Left hindlimb (tissue), 1 donor: ENCODE results near the gene CEACAM1.
"Not testable (repeated sequence)": the region's sequence is repeated elsewhere in the genome, so short reads cannot be mapped to it uniquely, and the experiment has no call there.

ENCODE experiments used
- DNase-seq: peaks from one replicate; pipeline ENCODE4 v3.0.0-alpha.2; 2018

Gene CEACAM1

DNA sequence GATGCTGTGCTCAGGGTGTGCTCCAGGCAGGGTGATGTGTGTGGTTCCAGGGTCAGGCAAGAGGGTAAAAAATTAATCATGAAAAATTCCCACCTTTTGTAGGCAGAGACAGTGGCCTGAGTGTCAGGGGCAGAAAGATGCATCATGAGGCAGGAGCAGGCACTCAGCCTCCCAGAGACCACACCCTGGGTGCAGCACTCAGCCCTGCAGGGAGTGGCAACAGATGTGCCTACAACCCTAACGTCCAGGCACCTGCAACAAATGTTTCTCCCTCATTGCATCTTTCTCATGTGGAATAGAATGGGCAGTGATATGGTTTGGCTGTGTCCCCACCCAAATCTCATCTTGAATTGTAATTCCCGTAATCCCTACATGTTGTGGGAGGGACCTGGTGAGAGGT is 19.6 kb upstream of the CEACAM1 start:
- DNase-seq: no peak

DNA sequence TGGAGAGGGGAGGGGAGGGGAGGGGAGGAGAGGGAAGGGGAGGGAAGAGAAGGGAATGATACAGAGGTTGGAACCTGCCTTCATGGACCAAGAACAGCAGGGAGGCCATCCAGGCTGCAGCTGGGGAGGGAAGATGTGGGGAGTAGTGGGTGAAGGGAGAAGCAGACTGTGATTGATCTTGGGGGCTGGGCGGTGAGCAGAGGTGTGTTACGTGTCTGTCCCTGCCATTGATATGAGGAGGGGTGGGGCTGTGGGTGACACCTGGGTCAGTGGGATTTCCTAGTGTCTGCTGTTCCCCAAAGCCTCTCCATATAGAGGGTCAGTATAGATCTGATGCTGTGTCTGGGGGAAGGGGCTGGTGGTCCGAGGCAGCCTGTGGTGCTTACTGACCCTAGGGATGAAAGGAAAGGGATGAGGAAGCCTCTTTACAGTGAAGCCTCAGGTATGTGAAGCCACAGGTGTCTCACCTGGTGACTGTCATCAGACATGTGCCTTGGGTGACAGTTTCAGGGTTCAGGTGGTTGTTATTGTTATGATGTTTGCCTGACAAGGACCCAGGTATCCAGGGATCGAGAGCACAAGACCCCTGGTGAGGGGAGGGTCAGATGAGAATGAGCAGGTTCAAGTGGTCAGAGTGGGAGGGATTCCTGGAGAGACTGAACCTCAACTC is 18.7 kb upstream of the CEACAM1 start:
- no peak for DNase-seq

DNA sequence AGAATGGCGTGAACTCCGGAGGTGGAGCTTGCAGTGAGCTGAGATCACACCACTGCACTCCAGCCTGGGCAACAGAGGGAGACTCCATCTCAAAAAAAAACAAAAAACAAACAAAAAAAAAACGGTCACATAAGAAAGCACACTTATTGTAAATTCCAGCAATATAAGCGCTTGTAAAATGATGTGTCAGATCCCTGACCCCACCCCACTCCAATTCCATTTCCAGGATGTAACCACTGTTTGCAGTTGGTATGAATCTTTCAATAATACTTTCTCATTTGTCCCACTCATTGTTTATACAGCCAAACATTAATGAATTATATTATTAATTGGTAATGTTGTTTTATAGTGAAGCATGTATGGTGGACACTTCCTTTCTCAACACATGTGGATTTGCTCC is 15.9 kb upstream of the CEACAM1 start:
- DNase-seq: no peak

DNA sequence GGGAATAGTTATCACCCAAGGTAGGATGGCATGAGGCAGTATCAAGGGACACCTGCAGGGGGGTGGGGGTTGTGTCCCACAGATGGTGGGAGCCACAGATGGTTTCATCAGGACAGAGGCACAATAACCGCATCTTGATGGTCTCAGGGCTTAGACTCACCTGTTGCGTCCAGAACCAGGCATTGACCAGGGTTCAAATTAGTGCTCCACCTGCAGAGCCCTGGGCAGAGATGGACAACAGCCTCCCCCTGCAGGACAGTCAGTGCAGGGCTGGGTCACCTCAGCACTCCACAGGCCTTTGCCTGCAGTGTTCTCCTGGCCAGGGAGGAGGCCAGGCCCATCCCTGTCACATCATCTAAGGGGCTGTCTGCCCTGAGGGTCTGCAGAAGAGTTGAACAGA is 14.5 kb upstream of the CEACAM1 start:
- no peak for DNase-seq

DNA sequence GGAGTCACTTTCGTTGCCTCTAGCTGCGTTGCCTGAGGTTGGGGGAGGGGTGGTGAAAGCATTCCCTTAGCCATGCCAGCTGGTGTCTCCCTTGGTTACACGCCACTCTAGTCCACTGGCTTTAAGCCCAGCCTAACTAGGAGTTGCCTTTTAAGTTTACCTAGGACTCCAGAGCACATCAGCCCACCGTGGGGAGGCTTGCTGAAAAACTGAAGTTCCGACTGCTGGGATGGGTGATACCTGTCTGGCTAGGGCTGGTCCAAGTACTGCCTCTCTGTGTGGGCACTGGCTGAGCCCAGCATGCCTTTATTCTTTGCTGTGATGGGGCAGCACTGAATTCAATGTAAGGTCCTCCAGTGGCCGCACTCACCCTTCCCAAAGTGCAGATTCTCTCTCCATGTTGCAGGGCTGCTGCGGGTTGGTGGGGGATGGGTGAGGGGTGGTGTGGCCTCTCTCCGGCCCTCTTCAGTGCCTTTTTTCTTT is 11.8 kb upstream of the CEACAM1 start:
- no peak for DNase-seq

DNA sequence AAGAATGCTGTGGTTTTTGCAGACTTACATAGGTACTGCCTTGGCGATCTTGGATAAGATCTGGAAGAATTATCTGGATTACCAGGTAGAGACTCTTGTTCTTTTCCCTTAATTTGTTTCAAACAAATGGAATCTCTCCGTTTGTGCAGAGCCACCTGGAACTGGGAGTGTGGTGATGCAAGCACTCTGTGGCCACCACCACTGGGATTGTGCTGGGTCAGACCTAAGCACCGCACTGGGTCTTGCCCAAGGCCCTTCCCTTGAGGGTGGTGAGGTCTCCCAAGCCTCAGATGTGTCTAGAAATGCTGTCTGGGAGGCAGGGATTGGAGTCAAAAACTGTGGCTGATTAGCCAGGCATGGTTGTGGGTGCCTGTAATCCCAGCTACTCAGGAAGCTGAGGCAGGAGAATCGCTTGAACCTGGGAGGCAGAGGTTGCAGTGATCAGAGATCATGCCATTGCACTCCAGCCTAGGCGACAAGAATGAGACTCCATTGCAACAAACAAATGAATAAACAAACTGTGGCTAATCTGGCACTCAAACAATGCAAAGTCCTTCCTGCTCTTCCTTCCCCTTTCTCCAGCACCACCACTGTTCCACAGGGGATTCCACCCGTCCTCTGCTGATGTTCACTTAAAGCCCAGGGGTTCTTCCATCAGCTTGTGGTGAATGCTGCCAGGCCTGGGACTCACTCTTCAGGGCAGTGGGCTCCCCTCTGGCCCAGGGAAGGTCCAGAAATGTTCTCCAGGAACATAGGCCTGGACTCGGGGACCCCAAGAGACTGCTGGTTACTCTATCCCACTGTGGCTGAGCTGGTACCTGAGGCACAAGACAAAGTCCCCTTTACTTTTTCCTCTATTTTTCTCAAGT is 10.8 kb upstream of the CEACAM1 start:
- no peak for DNase-seq

DNA sequence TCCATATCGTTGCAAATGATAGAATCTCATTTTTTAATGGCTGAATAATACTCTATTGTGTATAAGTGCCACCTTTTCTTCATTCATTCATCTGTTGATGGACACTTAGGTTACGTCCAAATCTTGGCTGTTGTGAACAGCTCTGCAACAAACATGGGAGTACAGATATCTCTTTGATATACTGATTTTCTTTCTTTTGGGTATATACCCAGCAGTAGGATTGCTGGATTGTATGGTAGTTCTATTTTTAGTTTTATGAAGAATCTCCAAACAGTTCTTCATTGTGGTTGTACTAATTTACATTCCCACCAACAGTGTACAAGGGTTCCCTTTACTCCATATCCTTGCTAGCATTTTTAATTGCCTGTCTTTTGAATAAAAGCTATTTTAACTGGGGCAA is 7.0 kb upstream of the CEACAM1 start:
- not testable (repeated sequence) for DNase-seq

DNA sequence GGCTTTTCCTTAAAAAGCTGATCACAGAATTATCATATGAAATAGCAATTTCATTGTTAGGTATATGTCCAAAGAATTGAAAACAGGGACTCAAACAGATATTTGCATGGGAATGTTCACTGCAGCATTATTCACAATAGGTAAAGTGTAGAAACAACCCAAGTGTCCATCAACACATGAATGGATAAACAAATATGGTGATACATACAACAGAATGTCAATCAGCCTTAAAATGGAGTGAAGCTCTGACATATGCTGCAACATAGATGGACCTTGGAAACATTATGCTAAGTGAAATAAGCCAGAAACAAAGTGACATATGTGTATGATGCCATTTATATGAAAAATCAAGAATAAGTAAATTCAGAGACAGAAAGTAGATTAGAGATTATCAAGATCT is 6.1 kb upstream of the CEACAM1 start:
- no peak for DNase-seq

DNA sequence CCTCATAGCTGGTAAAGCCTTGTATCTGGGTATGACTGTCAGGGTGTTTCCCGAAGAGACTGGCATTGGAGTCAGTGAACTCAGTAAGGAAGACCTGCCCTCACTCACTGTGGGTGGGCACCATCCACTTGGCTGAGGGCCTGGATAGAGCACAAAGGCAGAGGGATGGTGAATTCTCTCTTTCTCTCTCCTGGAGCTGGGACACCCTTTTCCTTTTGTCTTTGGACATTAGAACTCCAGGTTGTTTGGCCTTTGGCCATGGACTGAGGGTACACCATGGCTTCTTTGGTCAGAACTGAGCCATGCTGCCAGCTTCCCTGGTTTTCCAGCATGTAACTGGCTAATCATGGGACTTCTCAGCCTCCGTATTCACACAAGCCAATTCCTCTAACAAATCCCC is 4.6 kb upstream of the CEACAM1 start:
- no peak for DNase-seq

DNA sequence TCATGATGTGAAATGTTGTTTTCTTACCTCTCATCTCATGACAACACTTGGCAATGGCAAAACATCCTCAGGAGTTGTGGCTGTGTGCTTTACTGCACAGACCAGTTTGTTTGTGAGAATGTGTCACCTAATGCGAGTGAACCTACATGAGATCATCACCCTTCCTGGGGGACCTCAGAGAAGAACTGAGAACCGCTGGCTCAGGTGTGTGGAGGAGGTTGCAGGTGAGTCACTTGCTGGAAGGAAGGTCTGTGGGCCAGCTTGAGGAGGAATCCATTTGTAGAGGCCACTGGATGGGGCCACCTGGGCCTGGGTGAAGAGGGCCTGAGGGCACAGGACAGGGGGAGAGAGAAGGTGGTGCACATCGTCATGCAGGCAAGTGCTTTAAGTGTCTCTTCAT is 3.0 kb upstream of the CEACAM1 start:
- no peak for DNase-seq

DNA sequence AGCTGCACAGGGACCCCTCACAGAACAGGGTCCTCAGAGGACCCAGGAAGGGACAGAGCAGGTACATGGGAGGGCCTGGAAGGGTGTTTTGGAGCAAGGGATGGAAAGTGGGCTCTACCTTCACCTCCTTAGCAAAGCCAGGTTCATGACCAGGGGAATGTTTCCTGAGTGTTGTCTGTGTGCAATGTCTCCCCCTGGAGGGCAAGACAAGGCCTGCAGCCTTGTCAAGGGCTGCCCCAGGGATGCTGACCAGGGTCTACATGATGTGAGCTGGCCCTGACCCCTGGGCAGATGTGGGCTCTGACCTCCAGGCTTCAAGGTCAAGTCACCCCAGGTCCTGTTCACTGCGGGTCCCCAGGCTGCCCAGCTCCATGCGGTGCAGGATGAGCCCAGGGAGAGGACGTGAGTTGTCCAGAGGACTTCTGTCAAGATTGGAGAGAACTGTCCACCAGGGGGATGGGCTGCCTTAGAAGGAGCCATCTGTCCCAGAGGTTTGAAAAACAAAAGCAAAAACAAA is 1.0 kb upstream of the CEACAM1 start:
- peak; percentile 73 for DNase-seq

DNA sequence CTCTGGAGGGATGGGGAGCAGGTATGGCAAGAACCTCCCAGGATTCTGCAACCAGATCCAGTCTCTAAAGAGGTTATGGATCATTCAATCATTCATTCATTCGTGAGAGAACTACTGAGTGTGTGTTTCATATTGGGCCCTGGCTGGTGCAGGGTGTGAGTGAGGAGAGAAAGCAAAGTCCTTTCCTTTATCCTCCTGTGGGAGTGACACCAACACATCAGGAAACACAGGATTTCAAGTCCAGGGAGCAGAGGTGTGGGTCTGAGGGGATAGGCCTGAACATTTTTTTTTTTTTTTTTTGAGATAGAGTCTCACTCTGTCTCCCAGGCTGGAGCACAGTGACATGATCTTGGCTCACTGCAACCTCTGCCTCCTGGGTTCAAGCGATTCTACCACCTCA is 3.3 kb downstream of the CEACAM1 start:
- DNase-seq: no peak

DNA sequence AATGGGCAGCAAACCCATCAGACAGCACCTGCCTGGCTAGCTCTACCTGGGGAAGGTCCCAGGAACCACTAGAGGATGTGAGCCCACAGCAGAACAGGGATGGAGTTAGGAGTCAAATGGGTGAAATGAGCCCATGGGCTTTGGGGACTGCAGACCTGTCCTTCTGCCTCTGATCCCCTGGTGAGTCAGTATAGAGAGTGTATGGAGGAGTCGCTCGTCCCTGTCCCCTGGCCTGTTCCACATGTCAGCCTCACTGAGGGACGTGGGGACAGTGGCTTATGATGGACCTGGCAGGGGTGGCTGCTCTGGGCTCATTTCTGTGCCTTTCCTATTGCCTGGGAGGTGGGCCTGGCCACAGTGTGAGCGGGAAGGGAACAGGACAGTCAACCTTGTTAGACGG is 4.0 kb downstream of the CEACAM1 start:
- DNase-seq: no peak

DNA sequence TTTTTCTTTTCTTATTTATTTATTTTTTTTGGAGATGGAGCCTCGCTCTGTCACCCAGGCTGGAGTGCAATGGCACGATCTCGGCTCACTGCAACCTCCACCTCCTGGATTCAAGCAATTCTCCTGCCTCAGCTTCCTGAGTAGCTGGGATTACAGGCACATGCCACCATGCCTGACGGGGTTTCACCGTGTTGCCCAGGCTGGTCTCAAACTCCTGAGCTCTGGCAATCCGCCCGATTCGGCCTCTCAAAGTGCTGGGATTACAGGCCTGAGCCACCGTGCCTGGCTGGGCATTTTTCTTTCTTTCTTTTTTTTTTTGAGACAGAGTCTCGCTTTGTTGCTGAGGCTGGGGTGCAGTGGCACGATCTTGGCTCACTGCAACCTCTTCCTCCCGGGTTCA is 6.0 kb downstream of the CEACAM1 start:
- DNase-seq: not testable (repeated sequence)

DNA sequence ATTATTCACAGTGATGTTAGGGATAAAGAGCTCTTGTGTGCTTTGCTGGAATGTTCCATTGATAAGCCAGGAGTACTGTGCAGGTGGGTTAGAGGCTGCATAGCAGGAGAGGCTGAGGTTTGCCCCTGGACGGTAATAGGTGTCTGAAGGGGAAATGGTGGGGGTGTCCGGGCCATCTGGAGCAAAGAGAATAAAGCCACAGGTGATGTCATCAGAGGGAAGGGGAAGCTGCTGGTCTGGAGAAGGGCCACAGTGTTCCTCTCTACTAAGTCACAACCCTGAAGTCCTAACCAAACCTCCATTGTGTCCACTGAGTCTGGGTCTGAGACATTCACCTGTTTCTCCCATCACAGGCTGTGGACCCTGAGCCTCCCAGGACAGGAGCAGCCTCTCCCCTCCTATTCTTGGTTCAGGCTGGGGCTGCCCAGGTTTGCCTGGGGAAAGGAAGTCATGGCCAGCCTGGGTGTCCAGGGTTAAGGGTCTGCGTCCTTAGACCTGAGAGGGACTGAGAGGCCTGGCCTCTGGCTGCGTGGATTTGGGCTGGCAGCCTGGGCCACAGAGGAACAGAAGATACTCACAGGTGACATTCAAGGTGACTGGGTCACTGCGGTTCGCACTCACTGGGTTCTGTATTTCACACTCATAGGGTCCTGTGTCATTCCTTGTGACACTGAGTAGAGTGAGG is 6.8 kb downstream of the CEACAM1 start:
- DNase-seq: no peak

DNA sequence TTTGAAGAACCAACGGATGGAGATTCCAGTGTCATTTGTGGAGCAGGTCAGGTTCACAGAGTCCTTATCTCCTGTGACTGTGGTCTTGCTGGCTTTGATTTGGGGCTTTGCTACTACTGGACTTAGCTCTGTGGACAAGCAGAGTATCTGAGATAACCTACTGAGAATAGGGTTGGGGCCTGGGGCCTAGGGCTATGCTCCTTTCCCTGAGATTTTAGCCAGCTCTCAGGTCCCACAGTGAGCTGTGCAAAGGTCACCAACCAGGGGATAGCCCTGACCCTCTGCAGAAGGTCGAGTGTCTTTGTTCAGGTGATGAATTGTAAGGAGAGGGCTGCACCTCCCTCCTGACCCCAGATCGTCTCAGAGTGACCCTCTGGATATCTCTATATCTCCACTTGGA is 9.2 kb downstream of the CEACAM1 start:
- DNase-seq: no peak

DNA sequence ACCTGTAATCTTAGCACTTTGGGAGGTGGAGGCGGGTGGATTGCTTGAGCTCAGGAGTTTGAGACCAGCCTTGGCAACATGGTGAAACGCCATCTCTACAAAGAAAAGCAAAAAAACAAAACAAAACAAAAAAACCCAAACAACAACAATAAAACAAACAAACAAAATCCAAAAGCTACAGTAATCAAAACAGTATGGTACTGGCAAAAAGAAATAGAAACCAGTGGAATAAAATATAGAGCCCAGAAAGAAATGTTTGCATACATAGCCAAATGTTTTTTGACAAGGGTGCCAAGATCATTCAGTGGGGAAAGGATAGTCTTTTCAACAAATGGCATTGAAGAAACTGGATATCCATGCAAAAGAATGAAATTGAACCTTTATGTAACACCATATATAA is 11.5 kb downstream of the CEACAM1 start:
- no peak for DNase-seq

DNA sequence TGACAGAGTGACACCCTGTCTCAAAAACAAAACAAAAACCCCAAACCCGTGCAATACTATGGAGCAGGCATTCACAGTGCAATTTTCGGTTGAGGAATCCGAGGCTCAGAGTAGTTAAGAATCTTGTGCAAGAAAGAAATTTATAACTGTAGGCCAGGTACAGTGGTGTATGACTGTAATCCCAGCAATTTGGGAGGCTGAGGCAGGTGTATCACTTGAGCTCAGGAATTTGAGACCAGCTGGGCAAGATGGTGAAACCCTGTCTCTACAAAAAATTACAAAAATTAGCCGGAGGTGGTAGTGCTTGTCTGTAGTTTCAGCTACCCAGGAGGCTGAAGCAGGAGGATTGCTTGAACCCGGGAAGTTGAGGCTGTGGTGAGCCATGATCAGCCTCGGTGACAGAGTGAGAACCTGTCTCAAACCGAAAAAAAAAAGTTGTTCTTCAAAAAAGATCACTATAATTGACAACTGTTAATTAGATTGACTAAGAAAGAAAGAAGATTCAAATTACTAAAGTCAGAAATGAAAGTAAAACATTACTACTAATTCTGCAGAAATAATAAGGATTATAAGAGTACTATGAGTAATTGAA is 12.9 kb downstream of the CEACAM1 start:
- no peak for DNase-seq

DNA sequence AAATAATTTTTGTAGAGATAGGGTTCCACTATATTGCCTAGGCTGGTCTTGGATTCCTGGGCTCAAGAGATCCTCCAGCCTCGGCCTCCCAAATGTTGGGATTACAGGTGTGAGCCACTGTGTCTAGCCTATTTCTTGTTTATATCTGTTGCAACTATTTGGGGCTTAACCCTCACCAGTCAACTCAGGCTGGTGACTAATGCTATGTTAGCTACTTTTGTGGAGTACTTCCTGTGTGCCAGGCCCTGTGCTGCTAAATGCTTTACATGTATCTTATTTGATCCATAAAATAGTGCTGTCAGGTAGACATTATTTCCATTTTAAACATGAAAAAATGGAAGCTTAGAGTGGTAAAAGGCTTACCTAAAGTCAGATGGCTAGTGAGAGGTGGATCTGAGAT is 13.8 kb downstream of the CEACAM1 start:
- no peak for DNase-seq

DNA sequence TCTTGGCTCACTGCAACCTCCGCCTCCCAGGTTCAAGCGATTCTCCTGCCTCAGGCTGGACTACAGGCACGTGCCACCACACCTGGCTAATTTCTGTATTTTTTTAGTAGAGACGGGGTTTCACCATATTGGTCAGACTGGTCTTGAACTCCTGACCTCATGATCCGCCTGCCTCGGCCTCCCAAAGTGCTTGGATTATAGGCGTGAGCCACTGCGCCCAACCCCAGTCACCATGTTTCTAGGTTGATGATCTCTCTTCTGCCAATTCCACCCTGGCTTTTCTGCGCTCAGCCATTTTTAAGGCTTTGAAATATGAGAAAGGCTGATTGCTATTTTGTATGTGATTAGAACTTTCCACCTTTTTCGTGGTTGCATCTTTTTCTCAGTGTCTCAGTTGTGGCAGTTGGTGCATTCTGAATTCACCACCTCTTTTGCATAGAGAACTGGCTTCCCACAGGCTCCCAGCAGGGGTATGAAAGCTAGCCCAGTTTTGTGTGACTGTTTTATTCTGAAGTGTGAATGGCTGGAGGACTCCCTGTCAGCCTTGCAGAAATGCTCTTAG is 15.5 kb downstream of the CEACAM1 start:
- DNase-seq: no peak

DNA sequence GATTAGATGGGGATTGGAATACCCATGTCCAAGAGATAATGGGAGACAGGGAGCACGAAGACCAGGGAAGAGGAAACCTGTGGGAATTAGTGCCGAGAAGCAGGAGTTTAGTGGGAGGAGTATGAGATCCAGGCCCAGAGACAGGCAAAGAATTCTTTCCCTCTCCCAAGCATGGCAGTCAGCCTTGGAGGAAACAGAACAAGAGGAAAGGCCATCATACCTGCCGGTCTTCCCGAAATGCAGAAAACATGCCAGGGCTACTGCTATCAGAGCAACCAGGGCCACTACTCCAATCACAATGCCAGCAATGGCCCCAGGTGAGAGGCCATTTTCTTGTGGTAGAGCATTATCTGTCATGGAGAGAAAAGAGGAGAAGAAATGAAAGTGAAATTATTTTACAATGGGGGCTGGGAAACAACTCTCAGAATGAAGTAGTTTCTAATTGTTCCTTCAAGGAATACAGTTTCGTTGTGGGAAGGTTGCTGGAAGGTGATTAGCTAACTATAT is 16.1 kb downstream of the CEACAM1 start:
- DNase-seq: no peak

DNA sequence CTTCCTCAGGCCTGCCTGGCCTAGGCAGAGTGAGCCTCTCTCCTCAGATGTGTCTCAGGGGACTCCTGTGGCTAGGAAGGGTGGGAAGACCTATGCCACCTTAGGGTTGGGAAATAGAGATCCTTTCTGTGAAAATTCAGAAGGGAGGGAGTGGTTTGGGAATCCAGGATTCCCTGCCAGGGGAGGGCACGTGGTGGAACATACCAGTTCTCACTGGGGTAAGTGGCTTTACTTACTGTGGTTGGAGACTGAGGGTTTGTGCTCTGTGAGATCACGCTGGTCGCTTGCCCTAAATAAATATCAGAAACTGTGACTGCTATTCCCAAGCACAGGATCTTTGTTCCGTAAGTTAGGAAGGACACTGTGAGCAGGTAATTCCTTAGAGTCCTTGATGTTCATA is 16.9 kb downstream of the CEACAM1 start:
- no peak for DNase-seq
